H1 (cell line): ENCODE measurements around the gene CHMP1B. TPM values are rescaled to one million over a fixed set of nuclear protein-coding genes. Genes with fewer than 3 reads are reported as not detected.

Experiments
- CTCF ChIA-PET: fragments of 300-600 bp; sonication (Branson Sonifier 250); formaldehyde crosslinking; loops from one replicate; lab custom pipeline; 2021; ENCODE audit not compliant: partially characterized antibody; lab: Charles Lee
- POLR2A ChIA-PET: fragments of 300-600 bp; sonication (Branson Sonifier 250); formaldehyde crosslinking; loops from one replicate; lab custom pipeline; 2021; ENCODE audit warnings: inconsistent platforms; ENCODE audit not compliant: partially characterized antibody; lab: Charles Lee
- DNase-seq, 2 experiments: peaks; one replicate each; pipeline versions ENCODE4 v3.0.0 to v3.0.0-alpha.2; 2010 to 2022; ENCODE audit warnings: low spot score in 2 of 2, low read depth in 1 of 2, mixed read lengths in 1 of 2
- FAIRE-seq: peaks from 2 replicates; lab custom pipeline; 2011; peaks lifted over from hg19 to GRCh38; lab: Jason Lieb, UNC
- H2AFZ ChIP-seq: 2 replicates; pipeline ENCODE4 v1.8.1; 2012; ENCODE audit warnings: low read length, inconsistent platforms
- H2AK5ac ChIP-seq: 2 replicates; pipeline ENCODE4 v1.6.1; 2013; ENCODE audit warnings: low read depth, low read length
- H2BK120ac ChIP-seq: replicated peaks from 2 replicates; pipeline ENCODE3; 2013; ENCODE audit warnings: low read depth, low read length, inconsistent platforms
- H2BK12ac ChIP-seq: 2 replicates; pipeline ENCODE4 v1.6.1; 2013; ENCODE audit warnings: low read depth, low read length
- H2BK15ac ChIP-seq: 2 replicates; pipeline ENCODE4 v1.6.1; 2013; ENCODE audit warnings: low read length
- H2BK20ac ChIP-seq: 2 replicates; pipeline ENCODE4 v1.6.1; 2013; ENCODE audit warnings: low read length
- H2BK5ac ChIP-seq: 2 replicates; pipeline ENCODE4 v1.6.1; 2013; ENCODE audit warnings: low read depth, low read length
- H3K14ac ChIP-seq: 2 replicates; pipeline ENCODE4 v1.6.1; 2013; ENCODE audit warnings: inconsistent platforms; ENCODE audit not compliant: insufficient read length
- H3K18ac ChIP-seq: 2 replicates; pipeline ENCODE4 v1.6.1; 2013; ENCODE audit warnings: low read length; ENCODE audit errors: extremely low read depth
- H3K23ac ChIP-seq: 2 replicates; pipeline ENCODE4 v1.6.1; 2013; ENCODE audit warnings: inconsistent platforms; ENCODE audit not compliant: insufficient read length
- H3K23me2 ChIP-seq: 2 replicates; pipeline ENCODE4 v1.6.1; 2013; ENCODE audit warnings: low read depth, low read length
- H3K27ac ChIP-seq: 2 replicates; pipeline ENCODE4 v1.6.1; 2011; ENCODE audit warnings: low read depth, low read length, inconsistent platforms
- H3K27me3 ChIP-seq, 4 experiments: replicated peaks in 1 of 4; 1 replicate in 1 of 4; 2 replicates in 3 of 4; pipeline versions ENCODE4 v1.6.1 to v1.8.1; 2011 to 2013; ENCODE audit warnings: low read length in 3 of 4, mild to moderate bottlenecking in 3 of 4, inconsistent platforms in 2 of 4, mixed read lengths in 2 of 4, moderate library complexity in 1 of 4; ENCODE audit not compliant: control insufficient read depth in 3 of 4, insufficient read depth in 3 of 4; ENCODE audit errors: extremely low read depth in 1 of 4
- H3K36me3 ChIP-seq, 4 experiments: 2 replicates each; pipeline versions ENCODE4 v1.6.1 to v1.8.1; 2011 to 2013; ENCODE audit warnings: mild to moderate bottlenecking in 4 of 4, low read length in 3 of 4, moderate library complexity in 2 of 4, control low read depth in 1 of 4, inconsistent platforms in 1 of 4; ENCODE audit not compliant: insufficient read depth in 4 of 4, control insufficient read depth in 2 of 4
- H3K4ac ChIP-seq: replicated peaks from 2 replicates; pipeline ENCODE3; 2013; ENCODE audit warnings: low read length, low read depth, mixed read lengths, inconsistent platforms; ENCODE audit not compliant: insufficient read length
- H3K4me1 ChIP-seq, 4 experiments: replicated peaks in 1 of 4; 1 replicate in 1 of 4; 2 replicates in 3 of 4; pipeline versions ENCODE4 v1.6.1 to v1.8.1; 2011 to 2013; ENCODE audit warnings: low read length in 3 of 4, inconsistent platforms in 2 of 4, mixed read lengths in 1 of 4; ENCODE audit not compliant: insufficient read depth in 4 of 4, control insufficient read depth in 3 of 4
- H3K4me2 ChIP-seq, 2 experiments: 2 replicates each; pipeline versions ENCODE4 v1.6.1 to v1.8.1; 2011 to 2013; ENCODE audit warnings: low read depth in 2 of 2, low read length in 2 of 2, control low read depth in 1 of 2, inconsistent platforms in 1 of 2, mild to moderate bottlenecking in 1 of 2; ENCODE audit not compliant: insufficient read depth in 1 of 2
- H3K4me3 ChIP-seq, 4 experiments: fragments of 200-600, 300-600 bp in 1 of 4; sonication (generic), shearing (Covaris generic), sonication (Bioruptor Twin) in 1 of 4; 2 replicates each; pipeline versions ENCODE4 v1.5.1 to v1.8.1; 2011 to 2016; ENCODE audit warnings: low read length in 4 of 4, low read depth in 3 of 4, control low read depth in 2 of 4, inconsistent platforms in 2 of 4, mild to moderate bottlenecking in 2 of 4, mixed read lengths in 1 of 4, moderate library complexity in 1 of 4; ENCODE audit not compliant: insufficient read depth in 2 of 4; ENCODE audit errors: extremely low read depth in 1 of 4
- H3K56ac ChIP-seq: replicated peaks from 2 replicates; pipeline ENCODE3; 2013; ENCODE audit warnings: low read depth, mild to moderate bottlenecking, mixed read lengths, low read length, inconsistent platforms; ENCODE audit not compliant: insufficient read length
- H3K79me1 ChIP-seq: 2 replicates; pipeline ENCODE4 v1.6.1; 2013; ENCODE audit warnings: low read depth, low read length, control low read depth
- H3K79me2 ChIP-seq, 2 experiments: 2 replicates each; pipeline versions ENCODE4 v1.6.1 to v1.8.1; 2012 to 2013; ENCODE audit warnings: low read length in 2 of 2, mild to moderate bottlenecking in 2 of 2, inconsistent platforms in 1 of 2; ENCODE audit not compliant: insufficient read depth in 2 of 2, control insufficient read depth in 1 of 2
- H3K9ac ChIP-seq, 4 experiments: replicated peaks in 1 of 4; 1 replicate in 1 of 4; 2 replicates in 3 of 4; pipeline versions ENCODE4 v1.6.1 to v1.8.1; 2011 to 2013; ENCODE audit warnings: low read depth in 3 of 4, low read length in 3 of 4, control low read depth in 2 of 4, mild to moderate bottlenecking in 2 of 4, moderate library complexity in 2 of 4, inconsistent platforms in 1 of 4; ENCODE audit errors: extremely low read depth in 1 of 4
- H3K9me3 ChIP-seq, 2 experiments: 2 replicates each; pipeline versions ENCODE4 v1.6.1 to v1.8.1; 2012 to 2013; ENCODE audit warnings: mild to moderate bottlenecking in 2 of 2, moderate library complexity in 2 of 2, control low read depth in 1 of 2, inconsistent platforms in 1 of 2, low read depth in 1 of 2, low read length in 1 of 2, mixed read lengths in 1 of 2; ENCODE audit not compliant: insufficient read depth in 2 of 2
- H4K20me1 ChIP-seq, 2 experiments: replicated peaks in 1 of 2; 2 replicates each; pipeline versions ENCODE3 to v1.8.1; 2011 to 2013; ENCODE audit warnings: inconsistent platforms in 2 of 2, low read length in 2 of 2, mild to moderate bottlenecking in 1 of 2; ENCODE audit not compliant: insufficient read depth in 2 of 2, control insufficient read depth in 1 of 2
- H4K5ac ChIP-seq: 2 replicates; pipeline ENCODE4 v1.6.1; 2013; ENCODE audit warnings: low read length, low read depth, mixed read lengths, inconsistent platforms; ENCODE audit not compliant: insufficient read length
- H4K8ac ChIP-seq: 2 replicates; pipeline ENCODE4 v1.8.0; 2013; ENCODE audit warnings: mild to moderate bottlenecking, moderate library complexity, low read length, inconsistent platforms; ENCODE audit not compliant: insufficient read depth; ENCODE audit errors: extremely low read depth
- H4K91ac ChIP-seq: replicated peaks from 2 replicates; pipeline ENCODE3; 2013; ENCODE audit warnings: low read length, mixed read lengths, inconsistent platforms; ENCODE audit not compliant: insufficient read length
- CEBPB ChIP-seq: IDR thresholded peaks from 2 replicates; pipeline ENCODE4 v1.6.1; 2012; ENCODE audit warnings: low read depth, low read length
- MAFK ChIP-seq: IDR thresholded peaks from 2 replicates; pipeline ENCODE4 v1.6.1; 2012; ENCODE audit warnings: low read depth, mild to moderate bottlenecking, improper control_type of control experiment, low read length
- TAF1 ChIP-seq: IDR thresholded peaks from 2 replicates; pipeline ENCODE4 v1.6.1; 2011; ENCODE audit warnings: mild to moderate bottlenecking, low read depth, low read length
- WGBS, 2 experiments: shearing (Covaris generic) in 1 of 2; methylation state at CpG; one replicate each; pipeline versions ENCODE4 v1.1.6 to v1.1.7; 2013 to 2015; ENCODE audit warnings: low lambda C conversion rate in 2 of 2, mixed read lengths in 2 of 2, inconsistent platforms in 1 of 2, low coverage in 1 of 2, missing lambda C conversion rate in 1 of 2; ENCODE audit not compliant: insufficient replicate concordance in 2 of 2, insufficient coverage in 1 of 2, insufficient read length in 1 of 2; ENCODE audit errors: extremely low coverage in 1 of 2, missing lambda C conversion rate in 1 of 2; 5-methylcytosine and 5-hydroxymethylcytosine counted together
- polyA plus RNA-seq, 7 experiments: library from polyadenylated mRNA; depleted of rRNA in 3 of 7; stranded (reverse) in 5 of 7; unstranded in 2 of 7; fragments of >200 nt in 5 of 7; fragments of 200-250 nt in 2 of 7; gene quantifications; 1 replicate in 5 of 7; 2 replicates in 1 of 7; 4 replicates in 1 of 7; pipeline versions ENCODE4 v1.2.1 to v1.2.3, GENCODE V29; 2011 to 2013; ENCODE audit warnings: missing spikeins in 2 of 7, mixed read lengths in 2 of 7
- total RNA-seq: library from RNA; stranded (reverse); fragmentation: NEBNext Ultra II Directional; extraction: Animal tissue kit (Norgen Biotek cat#: 25700); gene quantifications from 2 replicates; pipeline ENCODE4 v1.2.1, GENCODE V29; 2021

The CHMP1B gene
- total and polyA plus RNA-seq, 2 of the 8 experiments (the other 6 are each of a cell fraction or from before 2014, with no cell fraction given), result 30.5 to 43.2 TPM

- POLR2A ChIA-PET, result interaction anchor here (0.7 to 1.1 kb wide), 4 partner anchors 8 to 47 kb away, joined by 3 to 5 read pairs (median 4); no protein-coding TSS in a partner anchor
- Histone ChIP-seq H3K27ac (no peak overlapping the region), H2BK5ac (no peak overlapping the region), H3K18ac (no peak overlapping the region), H3K23me2 (no peaks in the 10 kb centered on the region)
- no peak for DNase-seq
- TF ChIP-seq TAF1 (no peak), MAFK (no peak), CEBPB (no peak)
- TF ChIP-seq, all 59 proteins: peak for 0
- no peak overlapping the region for H2AFZ ChIP-seq
- H3K79me1 ChIP-seq, result no peaks in the 10 kb centered on the region
- H3K23ac ChIP-seq, result peak overlapping the region; percentile 79
- no peak overlapping the region for H2BK15ac ChIP-seq
- H4K5ac ChIP-seq, result no peak overlapping the region
- CTCF ChIA-PET, result interaction anchor here (0.7 to 2.2 kb wide), 10 partner anchors 8 to 155 kb away, joined by 3 to 11 read pairs (median 3); no protein-coding TSS in a partner anchor
- WGBS, 2 experiments, result 86% methylated on average over 8 of the region's 8 CpGs; no CpG with 5 or more reads in 1 of the 2 experiments
- no peak overlapping the region for H2BK120ac ChIP-seq
- H3K4me2 ChIP-seq, result no peak overlapping the region
- H3K14ac ChIP-seq, result no peak overlapping the region
- no peak overlapping the region for H2BK12ac ChIP-seq
- no peak overlapping the region for H3K4ac ChIP-seq
- no peak for FAIRE-seq
- H4K8ac ChIP-seq, result no peak overlapping the region
- no peak overlapping the region for H4K91ac ChIP-seq
- H3K4me3 ChIP-seq, result no peak overlapping the region
- no peaks in the 10 kb centered on the region for H3K27me3 ChIP-seq
- H4K20me1 ChIP-seq, result peaks cover 0 to 4% of the 10 kb centered on the region in 2 experiments
- peaks cover 0 to 4% (median 1%) of the 10 kb centered on the region in 4 experiments; a peak in 2 of 7 replicates for H3K4me1 ChIP-seq
- no peaks in the 10 kb centered on the region for H3K9me3 ChIP-seq
- no peak overlapping the region for H2BK20ac ChIP-seq
- no peak overlapping the region for H3K9ac ChIP-seq
- no peaks in the 10 kb centered on the region for H3K79me2 ChIP-seq
- no peak overlapping the region for H3K56ac ChIP-seq
- H3K36me3 ChIP-seq, result peaks cover 0 to 10% (median 4%) of the 10 kb centered on the region in 4 experiments; a peak in 4 of 8 replicates
- no peak overlapping the region for H2AK5ac ChIP-seq
These were observed 36.3 kb downstream of the CHMP1B start for GRCh38 chr18:11887328-11888128.
